GM12892 (cell line): ENCODE data around the gene SYNDIG1.

Source experiments
- POLR2A ChIP-seq: IDR thresholded peaks from 2 replicates; pipeline ENCODE4 v1.6.1; 2011; ENCODE audit warnings: low read depth, low read length, control low read depth
- TAF1 ChIP-seq: IDR thresholded peaks from 2 replicates; pipeline ENCODE4 v1.6.1; 2011; ENCODE audit warnings: low read depth, mild to moderate bottlenecking, control low read depth, low read length, borderline replicate concordance

- TF ChIP-seq POLR2A: no peak
- TF ChIP-seq TAF1: no peak
Measured at GRCh38 chr20:24449026-24449720, 20.3 kb upstream of the SYNDIG1 start.
